Sigmoid colon (tissue), 7 donors: ENCODE results near the gene TRIM59. TPM values are rescaled to one million over a fixed set of nuclear protein-coding genes. Genes with fewer than 3 reads are reported as not detected.

ENCODE experiments used
- DNase-seq: peaks from one replicate; pipeline ENCODE4 v3.0.0-alpha.2; 2019
- H3K27ac ChIP-seq, 4 donors: fragments of 200-600 bp; sonication (generic); one replicate each; pipeline ENCODE4 v1.5.1; 2016 to 2019; ENCODE audit warnings: mild to moderate bottlenecking in 1 of 4
- H3K27me3 ChIP-seq, 3 donors: fragments of 200-600 bp; sonication (generic); one replicate each; pipeline ENCODE4 v1.5.1; 2019; ENCODE audit warnings: mild to moderate bottlenecking in 1 of 3
- H3K36me3 ChIP-seq, 4 donors: fragments of 200-600 bp; sonication (generic); one replicate each; pipeline ENCODE4 v1.5.1; 2016 to 2019
- H3K4me1 ChIP-seq, 4 donors: fragments of 200-600 bp; sonication (generic); one replicate each; pipeline ENCODE4 v1.5.1; 2017 to 2019
- H3K4me3 ChIP-seq, 4 donors: fragments of 200-600 bp; sonication (generic); one replicate each; pipeline ENCODE4 v1.5.1; 2017 to 2019; ENCODE audit warnings: mild to moderate bottlenecking in 2 of 4, moderate library complexity in 1 of 4
- H3K9me3 ChIP-seq, 4 donors: fragments of 200-600 bp in 3 of 4; sonication (generic) in 3 of 4; one replicate each; pipeline versions ENCODE4 v1.5.1 to v1.6.1; 2013 to 2019
- EP300 ChIP-seq, 4 donors: sonication (generic); formaldehyde crosslinking; IDR thresholded peaks; one replicate each; pipeline ENCODE4 v1.6.1; 2017; ENCODE audit warnings: antibody characterized with exemption in 4 of 4
- POLR2A ChIP-seq, 2 donors: fragments of 450-650 bp; IDR thresholded peaks; one replicate each; pipeline ENCODE4 v1.6.1; 2016; ENCODE audit warnings: antibody characterized with exemption in 2 of 2, mild to moderate bottlenecking in 2 of 2, moderate library complexity in 2 of 2
- POLR2AphosphoS5 ChIP-seq, 4 donors: sonication (generic); formaldehyde crosslinking; IDR thresholded peaks; one replicate each; pipeline ENCODE4 v1.6.1; 2017; ENCODE audit warnings: antibody characterized with exemption in 4 of 4
- WGBS, 2 donors: extraction: QIAGEN DNeasy Blood & Tissue Kit; methylation state at CpG; one replicate each; pipeline ENCODE4 v1.1.7; 2013; 5-methylcytosine and 5-hydroxymethylcytosine counted together
- intact Hi-C: fragments of 100-400 bp; cut with DNase I; formaldehyde crosslinking; loops from one replicate; pipeline ENCODE4 v1.15.1; 2023
- polyA plus RNA-seq, 3 donors: library from polyadenylated mRNA; stranded (reverse); fragments of 200-250 nt; gene quantifications; one replicate each; pipeline ENCODE4 v1.2.3, GENCODE V29; 2013
- total RNA-seq, 4 donors: library from RNA; depleted of rRNA; stranded (reverse); fragments of >200 nt; gene quantifications; one replicate each; pipeline ENCODE4 v1.1.0, GENCODE V29; 2016
- TF ChIP-seq, protein P1 (sequence below), 4 experiments: fragments of 450-650 bp in 3 of 4; fragments of 200-600 bp in 1 of 4; IDR thresholded peaks; one replicate each; pipeline ENCODE4 v1.5.1; 2016 to 2019; ENCODE audit warnings: antibody characterized with exemption in 4 of 4, mild to moderate bottlenecking in 3 of 4, moderate library complexity in 2 of 4
- donor health status: healthy with polysubstance abuse.
- donor health status: Bipolar disorder and iron deficiency.
- donor health status: healthy.

The TRIM59 gene
- total and polyA plus RNA-seq, 7 donors = 0.60 to 6.1 (median 5.0) TPM

DNA sequence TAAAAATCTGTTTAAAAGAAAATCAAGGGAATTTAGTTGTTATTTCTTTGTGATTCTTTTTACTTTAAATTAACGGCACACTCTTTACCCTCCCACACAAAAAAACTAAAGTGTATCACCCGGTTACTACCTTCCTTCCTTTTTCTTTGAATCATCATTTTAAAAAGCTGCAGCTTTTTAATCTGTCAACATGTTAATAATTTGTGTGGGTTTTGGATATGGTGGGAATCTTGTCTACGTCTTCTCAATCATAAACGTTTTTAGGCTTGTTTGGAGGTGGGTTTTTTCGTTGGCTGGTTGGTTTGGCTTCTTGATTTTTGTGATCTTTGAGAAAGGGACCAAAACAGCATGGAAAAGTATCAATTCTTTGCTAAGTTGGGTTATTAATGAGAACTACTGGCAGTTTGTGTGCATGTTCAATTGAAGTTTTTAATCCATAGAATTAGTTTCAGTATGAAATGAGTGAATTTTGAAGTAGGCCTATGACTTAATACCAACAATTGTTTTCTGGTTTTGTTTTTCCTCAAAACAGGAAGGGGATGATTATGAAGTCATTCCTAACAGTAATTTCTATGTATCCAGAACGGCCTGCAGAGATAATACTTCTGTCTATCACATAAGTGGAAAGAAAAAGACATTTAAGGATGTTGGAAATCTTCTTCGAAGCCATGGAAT is 45.7 kb downstream of the TRIM59 start:
- Histone ChIP-seq H3K27me3 (peaks cover 0 to 42% (median 15%) of the 10 kb centered on the region in 3 donors), H3K4me1 (peaks cover 0 to 19% (median 13%) of the 10 kb centered on the region in 4 donors), H3K36me3 (no peaks in the 10 kb centered on the region), H3K9me3 (no peaks in the 10 kb centered on the region), H3K4me3 (peak overlapping the region in 2 of 4 donors; percentile 61 to 76), H3K27ac (peak overlapping the region in 2 of 4 donors; percentile 85 to 87)
- TF ChIP-seq POLR2A (IDR thresholded peaks at IDR 0.05) = no peak
- TF ChIP-seq, protein P1, sequence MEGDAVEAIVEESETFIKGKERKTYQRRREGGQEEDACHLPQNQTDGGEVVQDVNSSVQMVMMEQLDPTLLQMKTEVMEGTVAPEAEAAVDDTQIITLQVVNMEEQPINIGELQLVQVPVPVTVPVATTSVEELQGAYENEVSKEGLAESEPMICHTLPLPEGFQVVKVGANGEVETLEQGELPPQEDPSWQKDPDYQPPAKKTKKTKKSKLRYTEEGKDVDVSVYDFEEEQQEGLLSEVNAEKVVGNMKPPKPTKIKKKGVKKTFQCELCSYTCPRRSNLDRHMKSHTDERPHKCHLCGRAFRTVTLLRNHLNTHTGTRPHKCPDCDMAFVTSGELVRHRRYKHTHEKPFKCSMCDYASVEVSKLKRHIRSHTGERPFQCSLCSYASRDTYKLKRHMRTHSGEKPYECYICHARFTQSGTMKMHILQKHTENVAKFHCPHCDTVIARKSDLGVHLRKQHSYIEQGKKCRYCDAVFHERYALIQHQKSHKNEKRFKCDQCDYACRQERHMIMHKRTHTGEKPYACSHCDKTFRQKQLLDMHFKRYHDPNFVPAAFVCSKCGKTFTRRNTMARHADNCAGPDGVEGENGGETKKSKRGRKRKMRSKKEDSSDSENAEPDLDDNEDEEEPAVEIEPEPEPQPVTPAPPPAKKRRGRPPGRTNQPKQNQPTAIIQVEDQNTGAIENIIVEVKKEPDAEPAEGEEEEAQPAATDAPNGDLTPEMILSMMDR (IDR thresholded peaks at IDR 0.05) = no peak
- TF ChIP-seq POLR2AphosphoS5 (IDR thresholded peaks at IDR 0.05) = no peak
- TF ChIP-seq EP300 (IDR thresholded peaks at IDR 0.05) = no peak
- no peak for DNase-seq
- intact Hi-C loops = loop anchor here (10.0 kb wide), 1 partner anchor 639 kb away; no protein-coding TSS in a partner anchor
- 28% methylated on average over 7 of the region's 7 CpGs for WGBS, 2 donors

GRCh38 chr3:160403028-160403545 is 46.5 kb downstream of the TRIM59 start:
- peaks cover 0 to 25% (median 16%) of the 10 kb centered on the region in 4 donors for H3K4me1 ChIP-seq
- H3K27ac ChIP-seq = peak overlapping the region; percentile 22 to 90 (median 86)
- intact Hi-C loops = loop anchor here (10.0 kb wide), 1 partner anchor 638 kb away; no protein-coding TSS in a partner anchor
- WGBS, 2 donors = 8 to 31% methylated on average over 2 of the region's 2 CpGs
- peaks cover 0 to 42% (median 15%) of the 10 kb centered on the region in 3 donors for H3K27me3 ChIP-seq
- TF ChIP-seq POLR2A (IDR thresholded peaks at IDR 0.05) = no peak
- no peak for TF ChIP-seq EP300 (IDR thresholded peaks at IDR 0.05)
- TF ChIP-seq, protein P1 (IDR thresholded peaks at IDR 0.05) = no peak
- TF ChIP-seq POLR2AphosphoS5 (IDR thresholded peaks at IDR 0.05) = no peak
- no peaks in the 10 kb centered on the region for H3K36me3 ChIP-seq
- H3K4me3 ChIP-seq = peak overlapping the region in 3 of 4 donors; percentile 61 to 76 (median 69)
- no peak for DNase-seq
- no peaks in the 10 kb centered on the region for H3K9me3 ChIP-seq

DNA sequence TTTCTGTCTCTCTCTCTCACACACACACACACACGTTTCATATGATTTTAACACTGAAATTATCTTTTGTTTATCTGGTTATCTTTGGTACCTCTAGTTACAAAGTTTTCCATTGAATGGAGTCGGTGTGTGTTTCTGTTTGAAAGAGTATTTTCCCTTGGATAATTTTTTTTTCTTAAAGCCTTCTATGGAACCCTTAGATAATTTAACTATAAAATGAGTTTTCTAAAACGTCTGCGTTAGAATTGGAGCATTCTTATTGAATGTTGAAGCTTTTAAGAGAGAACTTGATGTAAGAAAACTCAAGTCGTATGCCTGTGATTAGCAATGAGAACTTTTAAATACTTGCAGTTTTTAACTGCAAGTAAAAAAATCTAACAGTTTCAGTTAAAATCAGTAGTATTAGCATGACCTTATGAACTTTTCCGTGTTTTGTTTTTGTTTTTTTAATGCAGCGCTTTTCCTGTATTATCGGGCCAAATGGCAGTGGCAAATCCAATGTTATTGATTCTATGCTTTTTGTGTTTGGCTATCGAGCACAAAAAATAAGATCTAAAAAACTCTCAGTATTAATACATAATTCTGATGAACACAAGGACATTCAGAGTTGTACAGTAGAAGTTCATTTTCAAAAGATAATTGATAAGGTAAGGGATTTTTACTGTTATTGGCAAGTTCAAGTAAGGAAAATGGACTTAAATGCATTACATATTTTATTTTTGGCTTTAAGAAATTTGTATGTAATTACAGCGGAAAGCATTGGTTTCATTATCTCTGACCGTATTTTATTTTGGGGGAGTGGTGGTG is 47.2 kb downstream of the TRIM59 start:
- WGBS, 2 donors = 13 to 20% methylated on average over 11 of the region's 11 CpGs
- DNase-seq = no peak
- no peaks in the 10 kb centered on the region for H3K9me3 ChIP-seq
- no peak for TF ChIP-seq EP300 (IDR thresholded peaks at IDR 0.05)
- TF ChIP-seq, protein P1 (IDR thresholded peaks at IDR 0.05) = no peak
- intact Hi-C loops = loop anchor here (10.0 kb wide), 1 partner anchor 638 kb away; no protein-coding TSS in a partner anchor
- peaks cover 0 to 26% (median 19%) of the 10 kb centered on the region in 4 donors for H3K4me1 ChIP-seq
- H3K36me3 ChIP-seq = no peaks in the 10 kb centered on the region
- H3K27me3 ChIP-seq = peaks cover 0 to 42% (median 15%) of the 10 kb centered on the region in 3 donors
- H3K4me3 ChIP-seq = peak overlapping the region in 3 of 4 donors; percentile 61 to 76 (median 69)
- H3K27ac ChIP-seq = peak overlapping the region; percentile 22 to 90 (median 86)

DNA sequence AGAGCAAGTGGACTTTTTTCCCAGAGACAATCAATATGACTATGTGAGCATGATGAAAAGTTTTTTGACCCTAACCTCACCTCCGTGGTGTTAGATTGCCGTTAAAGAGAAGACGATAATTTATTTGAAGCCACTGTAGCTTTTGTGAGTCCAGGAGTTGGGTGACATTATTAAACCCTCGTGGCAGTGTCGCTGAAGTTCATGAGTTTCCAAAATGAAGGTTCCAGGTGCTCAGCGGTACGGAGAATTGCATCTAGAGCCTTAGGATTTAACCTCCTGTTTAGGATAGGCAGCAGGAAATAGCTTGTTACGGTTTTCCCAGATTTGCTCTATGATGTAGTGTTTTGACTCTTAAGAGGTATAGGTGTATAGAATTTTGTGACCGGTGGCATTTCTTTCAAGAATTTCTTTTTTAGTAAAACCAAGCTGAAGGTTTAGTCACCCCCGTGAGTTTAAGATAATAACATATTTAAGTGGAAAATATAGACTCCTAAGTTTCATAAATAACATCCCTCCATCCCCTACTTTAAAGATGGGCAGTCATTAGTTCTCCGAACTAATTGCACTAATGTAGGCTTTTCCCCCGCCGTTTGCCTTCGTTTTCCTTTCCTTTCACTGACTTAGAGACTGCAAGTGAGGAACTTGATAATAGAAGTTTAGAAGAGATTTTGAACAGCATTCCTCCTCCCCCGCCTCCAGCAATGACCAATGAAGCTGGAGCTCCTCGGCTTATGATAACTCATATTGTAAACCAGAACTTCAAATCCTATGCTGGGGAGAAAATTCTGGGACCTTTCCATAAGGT is 48.1 kb downstream of the TRIM59 start:
- Histone ChIP-seq H3K9me3 (no peaks in the 10 kb centered on the region), H3K4me1 (peaks cover 0 to 26% (median 19%) of the 10 kb centered on the region in 4 donors), H3K27ac (peak overlapping the region; percentile 84 to 90 (median 86)), H3K4me3 (peak overlapping the region; percentile 61 to 76 (median 68)), H3K27me3 (peaks cover 0 to 42% (median 15%) of the 10 kb centered on the region in 3 donors), H3K36me3 (no peaks in the 10 kb centered on the region)
- 3 to 4% methylated on average over 16 of the region's 16 CpGs for WGBS, 2 donors
- peak in 1 of 4 donors; percentile 1 for TF ChIP-seq POLR2AphosphoS5 (IDR thresholded peaks at IDR 0.05)
- TF ChIP-seq, protein P1 (IDR thresholded peaks at IDR 0.05) = no peak
- DNase-seq = no peak
- intact Hi-C loops = loop anchor here (10.0 kb wide), 1 partner anchor 637 kb away; no protein-coding TSS in a partner anchor
